K562 (cell line): ENCODE measurements around the gene KNSTRN. TPM values are rescaled to one million over a fixed set of nuclear protein-coding genes. Genes with fewer than 3 reads are reported as not detected.

ENCODE experiments used
- FOXA3 ChIP-seq, 2 experiments: fragments of 450-650 bp in 1 of 2; sonication (generic) in 1 of 2; formaldehyde crosslinking; IDR thresholded peaks in 1 of 2; conservative IDR thresholded peaks in 1 of 2; 2 replicates each; pipeline versions ENCODE4 v1.4.0 to v1.8.0; 2020 to 2022; ENCODE audit warnings: mild to moderate bottlenecking in 2 of 2, missing genetic modification reagents in 1 of 2
- FOXP1 ChIP-seq: sonication (generic); formaldehyde crosslinking; IDR thresholded peaks from 2 replicates; pipeline ENCODE4 v1.8.0; 2022; ENCODE audit warnings: mild to moderate bottlenecking, missing genetic modification reagents
- MTF1 ChIP-seq: fragments of 250-450 bp; sonication (Bioruptor Pico); IDR thresholded peaks from 2 replicates; pipeline ENCODE4 v1.9.0; 2021; ENCODE audit warnings: moderate library complexity, mild to moderate bottlenecking, inconsistent platforms, borderline replicate concordance
- NELFE ChIP-seq: IDR thresholded peaks from 2 replicates; pipeline ENCODE4 v1.6.1; 2011; ENCODE audit warnings: mild to moderate bottlenecking; ENCODE audit not compliant: insufficient read depth, insufficient read length
- PRDM10 ChIP-seq: fragments of 450-650 bp; IDR thresholded peaks from 2 replicates; pipeline ENCODE4 v1.6.1; 2018; ENCODE audit not compliant: partially characterized antibody
- SP2 ChIP-seq: IDR thresholded peaks from 2 replicates; pipeline ENCODE4 v1.6.1; 2011; ENCODE audit warnings: mild to moderate bottlenecking, low read depth, low read length, moderate library complexity; ENCODE audit not compliant: poor library complexity, severe bottlenecking; ENCODE audit errors: extremely low read depth
- TAF1 ChIP-seq: IDR thresholded peaks from 2 replicates; pipeline ENCODE4 v1.6.1; 2011; ENCODE audit warnings: mild to moderate bottlenecking, low read length, moderate library complexity; ENCODE audit not compliant: insufficient read depth, control insufficient read depth, severe bottlenecking; ENCODE audit errors: extremely low read depth
- TCFL5 ChIP-seq: fragments of 250-450 bp; sonication (Bioruptor Pico); conservative IDR thresholded peaks from 2 replicates; pipeline ENCODE4 v1.6.1; 2021; ENCODE audit warnings: mild to moderate bottlenecking, moderate library complexity, matching md5 sums
- TRIM25 ChIP-seq: fragments of 450-650 bp; IDR thresholded peaks from 2 replicates; pipeline ENCODE4 v1.7.0; 2016; ENCODE audit warnings: borderline replicate concordance
- ZNF146 ChIP-seq: IDR thresholded peaks from one replicate; pipeline ENCODE4 v1.6.1; 2018; ENCODE audit warnings: missing compliant biosample characterization; ENCODE audit not compliant: unreplicated experiment
- ZNF263 ChIP-seq: sonication (generic); formaldehyde crosslinking; IDR thresholded peaks from 2 replicates; pipeline ENCODE4 v1.8.0; 2022; ENCODE audit warnings: mild to moderate bottlenecking, missing genetic modification reagents, borderline replicate concordance
- ZNF512 ChIP-seq: IDR thresholded peaks from 2 replicates; pipeline ENCODE4 v1.6.1; 2016; ENCODE audit warnings: missing genetic modification characterization, missing compliant biosample characterization
- ZNF76 ChIP-seq: fragments of 250-450 bp; sonication (Bioruptor Pico); IDR thresholded peaks from 2 replicates; pipeline ENCODE4 v1.4.0; 2020; ENCODE audit warnings: mild to moderate bottlenecking, moderate library complexity, borderline replicate concordance
- polyA plus RNA-seq, 8 experiments: library from polyadenylated mRNA; depleted of rRNA in 4 of 8; stranded (reverse) in 5 of 8; unstranded in 3 of 8; fragments of >200 nt; fragmentation: Nextera tagmentation in 2 of 8; fragmentation: Illumina TruSeq in 1 of 8; extraction: Ambion mirVana in 2 of 8; extraction: Trizol in 1 of 8; gene quantifications; 2 replicates each; pipeline versions ENCODE4 v1.2.1 to v1.2.3, GENCODE V29; 2011 to 2014; ENCODE audit warnings: inconsistent platforms in 1 of 8, missing spikeins in 1 of 8
- total RNA-seq, 7 experiments: library from RNA; depleted of rRNA in 6 of 7; stranded (reverse); fragments of >200 nt in 6 of 7; fragmentation: Illumina TruSeq in 2 of 7; extraction: Trizol in 2 of 7; gene quantifications; 2 replicates each; pipeline versions ENCODE4 v1.2.1 to v1.2.3, GENCODE V29; 2011 to 2021; ENCODE audit warnings: low replicate concordance in 1 of 7
- TF ChIP-seq, protein P1 (sequence below), 3 experiments: IDR thresholded peaks in 2 of 3; conservative IDR thresholded peaks in 1 of 3; 2 replicates each; pipeline ENCODE4 v1.5.1; 2011 to 2012; ENCODE audit warnings: low read length in 3 of 3, mild to moderate bottlenecking in 3 of 3, control low read depth in 2 of 3, improper control_type of control experiment in 1 of 3, inconsistent platforms in 1 of 3, low read depth in 1 of 3, mixed read lengths in 1 of 3, moderate library complexity in 1 of 3; ENCODE audit not compliant: insufficient read depth in 2 of 3

The KNSTRN gene
- total and polyA plus RNA-seq, 9 of the 15 experiments (the other 6 are each of a cell fraction or from before 2014, with no cell fraction given), result 48.7 to 88.2 (median 66.3) TPM

DNA sequence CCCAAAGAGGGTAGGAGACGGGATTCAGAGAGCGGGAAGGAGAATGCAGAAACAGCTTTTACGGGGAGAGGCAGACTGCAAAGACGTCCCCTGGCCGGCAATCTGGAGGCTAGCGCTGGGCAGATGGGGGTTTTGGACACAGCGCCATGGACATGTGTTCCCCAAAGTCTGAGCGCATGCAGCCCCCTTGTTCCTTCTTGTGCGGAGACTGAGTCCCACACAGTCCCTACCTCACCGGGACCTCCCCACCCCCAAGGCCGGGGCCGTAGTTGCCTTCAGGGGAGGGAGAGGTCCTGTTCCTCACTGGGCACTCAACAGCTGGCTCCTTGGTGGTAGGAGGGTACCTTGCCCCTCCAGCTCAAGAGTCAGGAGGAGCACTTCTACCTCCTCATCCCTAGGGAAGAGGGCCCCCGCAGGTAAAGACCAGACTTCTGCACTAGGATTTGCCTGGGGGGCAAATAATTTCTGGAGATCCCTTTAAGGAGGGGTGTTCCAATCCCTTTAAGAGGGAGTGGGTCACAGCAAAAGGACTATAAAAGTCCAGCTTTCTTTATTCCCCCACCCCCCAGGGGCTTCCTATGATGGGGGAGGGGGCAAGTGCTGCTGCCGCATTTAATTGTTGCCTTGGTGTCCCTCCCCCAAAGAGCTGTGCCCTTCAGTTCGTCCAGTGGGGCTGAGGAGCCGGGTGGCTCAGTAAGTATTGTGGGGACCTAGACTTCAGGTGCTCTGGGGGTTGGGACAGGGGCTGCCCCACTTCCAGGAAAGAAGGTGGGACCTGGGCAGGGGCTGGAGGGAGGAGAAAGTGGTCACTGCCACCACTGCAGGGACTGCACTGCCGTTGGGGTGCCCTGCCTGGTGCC is 54.6 kb downstream of the KNSTRN start (continued):
- TF ChIP-seq, protein P1, sequence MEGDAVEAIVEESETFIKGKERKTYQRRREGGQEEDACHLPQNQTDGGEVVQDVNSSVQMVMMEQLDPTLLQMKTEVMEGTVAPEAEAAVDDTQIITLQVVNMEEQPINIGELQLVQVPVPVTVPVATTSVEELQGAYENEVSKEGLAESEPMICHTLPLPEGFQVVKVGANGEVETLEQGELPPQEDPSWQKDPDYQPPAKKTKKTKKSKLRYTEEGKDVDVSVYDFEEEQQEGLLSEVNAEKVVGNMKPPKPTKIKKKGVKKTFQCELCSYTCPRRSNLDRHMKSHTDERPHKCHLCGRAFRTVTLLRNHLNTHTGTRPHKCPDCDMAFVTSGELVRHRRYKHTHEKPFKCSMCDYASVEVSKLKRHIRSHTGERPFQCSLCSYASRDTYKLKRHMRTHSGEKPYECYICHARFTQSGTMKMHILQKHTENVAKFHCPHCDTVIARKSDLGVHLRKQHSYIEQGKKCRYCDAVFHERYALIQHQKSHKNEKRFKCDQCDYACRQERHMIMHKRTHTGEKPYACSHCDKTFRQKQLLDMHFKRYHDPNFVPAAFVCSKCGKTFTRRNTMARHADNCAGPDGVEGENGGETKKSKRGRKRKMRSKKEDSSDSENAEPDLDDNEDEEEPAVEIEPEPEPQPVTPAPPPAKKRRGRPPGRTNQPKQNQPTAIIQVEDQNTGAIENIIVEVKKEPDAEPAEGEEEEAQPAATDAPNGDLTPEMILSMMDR (IDR thresholded peaks at IDR 0.05 in 2 of 3, conservative IDR thresholded peaks at IDR 0.05 in 1 of 3; ENCODE audit: insufficient read depth in 2 of 3, low read depth in 1 of 3, low read length in 3 of 3), result peak in 1 of 3 experiments; percentile 15; a peak in 1 of 6 replicates
- TF ChIP-seq ZNF263 (CRISPR knock-in tag) (peak; percentile 50; the same call in 1 of the 2 replicates), ZNF76 (no peak), SP2 (no peak), MTF1 (CRISPR knock-in tag) (no peak), ZNF512 (no peak), TRIM25 (peak; percentile 99), TAF1 (peak; percentile 16), ZNF146 (no peak), PRDM10 (peak; percentile 76), FOXA3 (CRISPR knock-in tag; conservative IDR thresholded peaks at IDR 0.05 in 1 of 2, IDR thresholded peaks at IDR 0.05 in 1 of 2) (0 out of 4 replicates have a peak, but pooled peaks of 1 of the 2 experiments have one; percentile 59), FOXP1 (CRISPR knock-in tag) (0 out of 2 replicates have a peak, but pooled peaks have one; percentile 36), TCFL5 (CRISPR knock-in tag) (no peak), NELFE (no peak)
